Kidney tubule cell (primary cell): ENCODE measurements around the gene KRT5.
"Not testable (repeated sequence)": the region's sequence is repeated elsewhere in the genome, so short reads cannot be mapped to it uniquely, and the experiment has no call there.

Source experiments
- DNase-seq: peaks from one replicate; pipeline ENCODE4 v3.0.0-alpha.2; 2018; ENCODE audit warnings: low spot score

KRT5 gene

DNA sequence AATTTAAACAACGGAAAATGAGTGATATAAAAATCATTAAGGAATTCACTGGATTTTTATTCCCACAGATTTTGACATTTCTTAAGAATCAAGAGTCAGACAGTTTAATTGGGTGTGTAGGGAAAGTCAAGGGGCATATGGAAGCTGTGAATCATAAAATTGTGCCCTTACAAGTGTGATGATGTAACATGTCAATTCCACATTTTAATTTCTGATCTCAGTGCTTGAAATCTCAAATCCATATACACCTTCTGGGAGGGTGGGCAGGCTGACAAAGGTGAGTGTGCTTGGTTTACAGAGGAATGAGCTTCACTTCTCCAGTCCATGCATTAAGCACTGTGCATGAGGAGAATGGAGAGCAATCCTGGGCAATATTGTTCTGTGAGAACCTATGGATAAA, 26.1 kb downstream of the KRT5 start:
- no peak for DNase-seq

DNA sequence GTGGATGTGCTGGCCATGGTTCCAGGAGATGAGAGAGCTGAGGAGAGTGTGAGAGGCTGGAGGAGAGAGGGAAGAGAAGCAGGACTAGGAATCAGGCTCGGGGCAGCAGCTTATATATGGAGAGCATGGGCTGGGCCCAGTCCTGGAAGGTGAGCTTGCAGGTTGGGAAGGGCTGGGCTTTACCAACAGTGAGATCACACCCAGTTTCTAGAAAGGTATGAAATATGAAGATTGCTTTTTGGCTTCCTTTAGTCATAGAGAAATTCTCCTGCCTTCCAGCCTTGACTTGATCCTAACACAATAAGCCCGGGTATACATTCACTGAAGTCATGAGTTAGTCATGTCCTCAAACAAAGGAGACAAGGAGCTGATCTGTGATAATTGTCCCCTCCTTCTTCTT, 27.0 kb downstream of the KRT5 start, which contains the start of gene KRT6A:
TSS of gene KRT6A (minus strand) at position 86 of the 400 bp plus-strand sequence. CDS start at position 17, 69 bp downstream.
- no peak for DNase-seq

DNA sequence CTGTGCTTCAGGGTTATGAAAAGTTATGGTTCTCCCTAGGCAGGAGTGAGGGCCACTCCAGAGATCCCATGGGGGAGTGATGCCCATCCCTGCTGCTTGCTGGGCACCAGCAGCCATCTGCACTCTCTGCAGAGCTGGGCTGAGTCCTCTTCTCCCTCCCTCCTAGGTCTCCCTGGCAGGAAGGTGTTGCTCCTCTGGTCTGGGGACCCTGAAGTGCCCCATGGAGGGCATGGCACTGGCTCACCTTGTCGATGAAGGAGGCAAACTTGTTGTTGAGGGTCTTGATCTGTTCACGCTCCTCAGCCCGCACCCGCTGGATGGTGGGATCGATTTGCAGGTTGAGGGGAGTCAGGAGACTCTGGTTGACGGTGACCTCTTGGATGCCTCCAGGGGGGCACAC, 27.8 kb downstream of the KRT5 start:
- DNase-seq = not testable (repeated sequence)

DNA sequence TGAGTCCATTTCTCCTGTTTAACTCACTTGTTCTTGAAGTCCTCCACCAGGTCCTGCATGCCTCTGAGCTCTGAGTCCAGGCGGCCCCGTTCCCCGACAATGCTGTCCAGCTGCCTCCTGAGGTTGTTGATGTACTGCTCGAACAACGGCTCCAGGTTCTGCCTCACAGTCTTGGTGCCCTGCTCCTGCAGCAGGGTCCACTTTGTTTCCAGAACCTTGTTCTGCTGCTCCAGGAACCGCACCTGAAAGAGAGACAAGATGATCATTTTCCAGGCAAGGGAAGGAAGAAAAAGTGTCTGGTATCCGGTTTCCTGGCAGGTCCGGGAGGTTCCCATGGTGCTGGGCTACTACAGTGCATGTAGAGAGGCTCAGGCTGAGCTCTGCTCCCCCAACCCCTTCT, 28.7 kb downstream of the KRT5 start:
- DNase-seq = not testable (repeated sequence)

DNA sequence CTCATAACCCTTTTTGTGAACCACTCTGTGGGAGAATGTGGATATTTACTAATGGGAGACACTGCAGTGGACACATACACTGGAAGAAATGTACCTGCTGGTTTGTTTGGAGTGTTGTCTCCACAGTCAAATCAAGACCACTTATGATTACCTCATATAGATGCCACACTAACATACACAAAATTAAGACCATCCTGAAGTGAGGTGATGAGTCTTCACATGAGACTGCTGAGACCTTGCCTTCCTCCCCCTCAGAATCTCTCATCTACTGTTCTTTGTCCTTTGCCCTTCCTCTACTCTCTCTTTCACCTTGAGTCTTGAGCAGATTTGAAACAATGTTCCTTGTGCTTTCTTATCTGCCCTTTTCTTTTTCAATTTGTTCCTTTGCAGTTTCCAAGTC, 31.5 kb downstream of the KRT5 start:
- no peak for DNase-seq

DNA sequence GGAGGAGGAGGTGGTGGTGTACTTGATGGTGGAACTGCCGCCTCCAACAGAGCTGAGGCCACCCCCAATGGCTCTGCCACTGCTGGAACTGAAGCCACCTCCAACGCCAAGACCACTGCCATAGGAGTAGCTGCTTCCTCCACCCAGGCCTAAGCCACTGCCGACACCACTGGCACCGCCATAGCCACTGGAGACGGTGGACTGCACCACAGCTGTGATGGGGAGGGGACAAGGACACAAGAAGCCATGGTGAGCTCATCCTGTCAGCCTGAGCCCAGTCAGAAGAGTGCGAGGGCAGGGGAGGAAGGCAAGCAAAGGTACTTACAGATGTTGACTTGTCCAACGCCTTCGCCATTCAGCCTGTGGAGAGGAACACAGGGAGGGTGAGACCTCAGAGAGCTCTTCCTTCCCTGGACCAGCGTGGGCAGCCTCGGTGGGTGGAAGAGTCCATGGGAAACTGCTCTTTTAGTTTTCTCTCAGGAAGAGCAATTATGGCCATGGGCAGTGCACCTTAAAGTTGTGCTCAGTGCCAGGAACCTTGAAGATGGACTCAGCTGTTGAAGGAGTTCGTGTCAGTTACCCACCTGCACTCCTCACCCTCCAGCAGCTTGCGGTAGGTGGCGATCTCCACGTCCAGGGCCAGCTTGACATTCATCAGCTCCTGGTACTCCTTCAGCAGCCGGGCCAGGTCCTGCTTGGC, 32.3 kb downstream of the KRT5 start:
- not testable (repeated sequence) for DNase-seq

DNA sequence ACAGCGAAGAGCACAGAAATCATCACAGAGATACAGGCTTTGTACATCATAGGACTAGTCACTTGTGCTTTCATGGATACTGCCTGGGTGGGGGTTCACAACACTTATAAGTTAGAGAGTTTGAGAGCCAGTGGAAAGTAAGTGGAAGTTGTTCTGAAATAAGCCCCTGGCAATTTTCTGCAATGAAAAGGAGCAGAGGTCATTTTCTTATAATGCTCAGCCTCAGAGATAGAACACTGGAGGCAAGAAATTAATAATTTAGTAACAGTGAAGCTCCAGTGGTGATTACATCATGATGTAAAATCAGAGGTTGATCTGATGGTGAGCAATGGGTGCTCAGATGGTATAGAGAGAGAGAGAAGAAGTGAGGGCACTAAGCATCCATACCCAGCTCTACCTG, 33.0 kb downstream of the KRT5 start:
- no peak for DNase-seq

DNA sequence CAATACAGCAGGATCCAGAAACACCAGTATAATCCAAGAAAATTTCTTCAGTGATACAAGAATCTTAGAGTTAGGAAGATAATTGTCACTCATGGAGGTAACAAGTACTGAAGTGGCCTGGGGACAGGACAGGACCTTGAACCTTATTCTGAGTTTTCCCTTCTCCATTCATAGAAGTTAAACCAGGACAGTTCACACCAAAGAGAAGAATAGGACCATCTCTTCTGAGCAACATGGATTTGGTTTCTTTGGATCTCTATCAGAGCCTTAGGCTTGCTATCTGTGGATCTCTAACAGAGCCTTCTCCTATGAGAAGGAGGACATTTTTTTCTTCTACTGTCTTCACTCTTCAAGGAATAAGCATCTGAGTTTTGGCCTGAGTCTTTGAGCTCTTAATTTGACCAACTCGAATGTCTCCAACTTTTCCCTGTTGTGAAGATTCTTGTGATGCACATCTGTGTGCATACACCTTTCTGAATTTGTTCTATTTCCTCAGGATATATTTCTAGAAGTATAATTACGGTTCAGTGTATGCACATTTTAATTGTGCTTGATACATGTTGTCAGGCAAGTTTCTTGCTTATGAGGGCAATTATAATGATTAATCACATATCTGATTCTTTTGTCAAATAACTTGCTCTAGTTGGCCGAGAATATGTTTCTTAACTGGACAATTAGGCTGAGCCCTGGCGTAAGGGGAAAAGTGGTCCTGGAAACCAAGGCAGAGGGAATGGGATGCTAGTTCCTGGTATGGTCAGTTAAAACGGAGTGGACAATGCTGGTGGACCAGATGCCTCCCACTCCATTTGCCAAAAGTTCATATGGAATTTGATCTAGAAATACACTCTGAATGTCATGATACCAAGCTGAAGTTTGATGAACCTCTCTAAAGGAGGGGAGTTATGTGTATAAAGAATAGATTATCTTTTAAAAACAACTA, 33.8 kb downstream of the KRT5 start:
- DNase-seq = no peak

DNA sequence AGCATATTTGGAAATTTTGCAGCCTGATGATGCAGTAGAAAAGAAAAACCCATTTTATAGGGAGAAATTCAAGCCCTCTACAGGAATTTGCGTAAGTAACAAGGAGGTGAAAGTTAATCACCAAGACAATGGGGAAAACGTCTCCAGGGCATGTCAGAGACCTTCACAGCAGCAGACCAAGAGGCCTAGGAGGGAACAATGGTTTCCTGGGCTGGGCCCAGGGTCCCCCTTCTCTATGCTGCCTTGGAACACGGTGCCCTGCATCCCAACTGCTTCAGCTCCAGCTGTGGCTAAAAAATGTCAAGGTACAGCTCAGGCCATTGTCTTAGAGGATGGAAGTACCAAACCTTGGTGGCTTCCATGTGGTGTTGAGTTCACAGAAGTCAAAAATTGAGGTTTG, 40.1 kb downstream of the KRT5 start:
- no peak for DNase-seq

DNA sequence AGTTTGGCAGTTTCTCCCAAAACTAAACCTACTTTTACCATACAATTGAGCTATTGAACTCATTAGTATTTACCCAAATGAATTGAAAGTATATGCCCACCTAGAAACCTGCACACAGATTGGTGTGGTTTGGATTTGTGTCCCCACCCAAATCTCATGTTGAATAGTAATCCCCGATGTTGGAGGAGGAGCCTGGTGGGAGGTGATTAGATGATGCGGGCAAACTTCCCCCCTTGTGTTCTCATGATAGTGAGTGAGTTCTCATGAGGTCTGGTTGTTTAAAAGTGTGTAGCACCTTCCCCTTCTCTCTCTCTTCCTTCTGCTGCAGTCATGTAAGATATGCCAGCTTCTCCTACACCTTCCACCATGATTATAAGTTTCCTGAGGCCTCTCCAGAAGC, 42.5 kb downstream of the KRT5 start:
- no peak for DNase-seq

DNA sequence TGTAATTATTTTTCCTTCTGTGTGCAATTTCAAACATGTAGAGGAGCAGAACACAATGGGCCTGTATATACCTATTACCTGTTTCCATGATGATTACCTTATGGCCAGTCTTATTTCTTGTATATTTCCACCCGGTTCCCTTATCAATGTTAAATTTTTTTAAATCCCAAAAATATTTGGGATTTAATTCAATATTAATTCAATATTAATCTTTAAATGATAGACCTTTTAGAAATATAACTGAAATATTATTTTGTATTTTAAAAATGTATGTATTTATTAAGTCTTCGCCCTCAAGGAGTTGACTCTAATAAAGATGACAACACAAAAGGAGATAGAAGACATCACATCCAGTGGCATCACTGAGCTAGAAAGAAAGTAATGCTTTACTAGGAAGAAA, 46.0 kb downstream of the KRT5 start:
- DNase-seq = no peak

DNA sequence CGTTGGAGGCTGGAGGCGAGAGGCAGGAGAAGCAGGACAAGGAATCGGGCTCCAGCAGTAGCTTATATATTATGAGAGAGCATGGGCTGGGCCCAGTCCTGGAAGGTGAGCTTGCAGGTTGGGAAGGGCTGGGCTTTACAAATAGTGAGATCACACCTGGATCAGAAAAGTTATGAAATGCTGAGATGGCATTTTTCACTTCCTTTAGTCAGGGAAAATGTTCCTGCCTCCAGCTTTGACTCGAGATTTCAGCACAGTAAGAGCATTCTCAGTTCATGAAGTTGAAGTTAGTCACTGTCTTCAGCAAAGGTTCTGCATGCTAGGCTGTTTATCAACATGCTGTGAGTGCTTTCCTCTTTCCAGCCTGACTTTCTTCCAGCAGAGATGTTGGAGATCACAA, 46.4 kb downstream of the KRT5 start, which contains the start of gene KRT6C:
TSS of gene KRT6C (minus strand) at position 38 of the 400 bp plus-strand sequence. CDS start 68 bp downstream, outside the sequence.
- DNase-seq = no peak

DNA sequence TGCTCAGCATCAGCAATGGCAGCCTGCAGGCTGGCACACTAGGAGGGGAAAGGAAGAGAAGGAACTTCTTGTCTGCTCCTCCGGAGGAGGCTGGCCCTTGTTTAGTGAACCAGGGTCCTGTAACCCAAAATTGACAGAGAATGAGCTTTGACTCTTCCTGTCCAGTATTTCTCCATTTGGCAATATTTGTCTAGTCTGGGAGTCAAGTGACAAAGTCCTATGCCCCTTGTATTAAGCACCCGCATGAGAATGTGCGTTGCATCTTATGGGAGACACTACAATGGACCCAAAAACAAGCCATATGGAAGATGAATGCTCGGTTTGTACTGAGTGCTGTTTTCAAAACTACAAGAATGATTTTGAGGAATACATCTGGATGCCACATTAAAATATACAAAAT, 50.3 kb downstream of the KRT5 start:
- DNase-seq = no peak

DNA sequence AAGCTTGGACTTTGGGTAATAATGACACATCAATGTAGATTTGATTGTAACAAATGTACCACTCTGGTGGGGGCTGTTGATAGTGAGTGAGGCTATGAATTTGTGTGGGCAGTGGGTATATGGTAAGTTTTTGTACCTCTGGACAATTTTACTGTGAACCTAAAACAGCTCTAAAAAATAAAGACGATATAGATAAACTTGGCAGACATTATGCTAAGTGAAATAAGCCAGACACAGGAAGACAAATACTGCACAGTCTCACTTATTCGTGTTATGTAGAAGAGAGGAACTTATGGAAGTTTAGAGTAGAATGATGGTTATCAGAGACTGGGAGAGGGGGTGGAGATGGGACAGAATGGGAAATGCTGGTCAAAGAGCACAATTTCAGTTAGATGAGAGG, 55.3 kb downstream of the KRT5 start:
- no peak for DNase-seq
